Spinal cord (tissue), 10 donors: ENCODE results near the gene TMEM190. TPM values are rescaled to one million over a fixed set of nuclear protein-coding genes. Genes with fewer than 3 reads are reported as not detected.
A peak's percentile ranks its signal among the peaks of the same experiment; 100 is the strongest.

Experiments used
- DNase-seq, 6 donors: peaks; one replicate each; pipeline versions ENCODE4 v3.0.0 to v3.0.0-alpha.2; 2013 to 2015; ENCODE audit warnings: low spot score in 6 of 6, low read depth in 4 of 6
- H3K27ac ChIP-seq: one replicate; pipeline ENCODE4 v1.5.1; 2013; ENCODE audit warnings: low read depth, low read length, control low read depth
- H3K27me3 ChIP-seq: one replicate; pipeline ENCODE4 v1.6.1; 2013; ENCODE audit warnings: low read length; ENCODE audit not compliant: control insufficient read depth, insufficient read depth
- H3K36me3 ChIP-seq: one replicate; pipeline ENCODE4 v1.6.1; 2013; ENCODE audit warnings: low read length; ENCODE audit not compliant: control insufficient read depth, insufficient read depth
- H3K4me1 ChIP-seq: one replicate; pipeline ENCODE4 v1.6.1; 2013; ENCODE audit warnings: low read length; ENCODE audit not compliant: control insufficient read depth, insufficient read depth
- H3K4me3 ChIP-seq: one replicate; pipeline ENCODE4 v1.5.1; 2013; ENCODE audit warnings: low read depth, low read length, control low read depth
- H3K9me3 ChIP-seq: one replicate; pipeline ENCODE4 v1.6.1; 2013; ENCODE audit warnings: low read length; ENCODE audit not compliant: control insufficient read depth, insufficient read depth
- WGBS: methylation state at CpG from one replicate; pipeline ENCODE4 v1.1.5; 2013; ENCODE audit warnings: missing lambda C conversion rate; ENCODE audit not compliant: insufficient coverage; 5-methylcytosine and 5-hydroxymethylcytosine counted together
- polyA plus RNA-seq, 2 donors: library from polyadenylated mRNA; unstranded; fragments of 120-200 nt; gene quantifications; one replicate each; pipeline ENCODE4 v1.2.1, GENCODE V29; 2013; ENCODE audit not compliant: insufficient read length in 2 of 2
- total RNA-seq, 2 donors: library from RNA; depleted of rRNA in 1 of 2; stranded (reverse); fragments of 120-200 nt in 1 of 2; fragments of >200 nt in 1 of 2; gene quantifications; one replicate each; pipeline versions ENCODE4 v1.2.3 to v1.2.4, GENCODE V29; 2013 to 2014
- donor health status: healthy.

The TMEM190 gene
- total and polyA plus RNA-seq, 4 donors: 0.40 to 5.0 (median 1.4) TPM

DNA sequence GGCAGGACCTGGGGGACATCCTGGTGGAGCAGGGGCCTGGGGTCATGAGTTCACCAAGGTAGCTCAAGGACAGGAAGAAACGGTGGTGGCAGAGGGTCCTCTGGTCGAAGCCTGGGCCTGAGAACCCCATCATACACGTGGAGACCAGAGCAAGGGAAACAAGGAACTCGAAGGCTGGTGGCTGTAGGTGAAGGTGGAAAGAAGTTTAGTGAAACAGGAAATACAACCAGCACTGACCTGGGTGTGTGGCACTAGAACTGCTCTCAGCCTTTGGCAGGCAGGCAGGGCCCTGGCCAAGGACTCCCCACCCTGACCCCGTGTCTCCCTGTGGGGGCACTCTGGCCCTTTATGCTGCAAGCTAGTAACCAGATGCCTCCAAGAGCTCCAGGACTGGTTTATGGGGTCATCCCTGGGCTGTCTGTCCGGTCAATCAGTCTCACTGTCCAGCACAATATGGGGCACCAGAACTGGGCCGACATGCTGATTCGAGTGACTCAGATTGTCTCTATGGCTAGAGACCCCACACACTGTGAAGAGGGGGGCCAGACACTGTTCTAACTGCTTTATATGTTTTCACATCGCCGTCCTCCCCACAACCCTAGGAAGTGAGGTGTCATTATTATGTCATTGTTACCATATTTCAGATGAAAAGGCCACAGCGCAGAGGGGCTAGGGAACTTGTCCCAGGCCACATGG lies 25.9 kb upstream of the TMEM190 start:
- no peaks in the 10 kb centered on the region for H3K9me3 ChIP-seq
- H3K36me3 ChIP-seq: peaks cover 40% of the 10 kb centered on the region
- H3K27me3 ChIP-seq: peaks cover 40% of the 10 kb centered on the region
- no peak for DNase-seq
- whole genome bisulfite sequencing: 78% methylated on average over 8 of the region's 11 CpGs
- H3K4me1 ChIP-seq: peaks cover 41% of the 10 kb centered on the region
- H3K4me3 ChIP-seq: no peak overlapping the region
- no peak overlapping the region for H3K27ac ChIP-seq

DNA sequence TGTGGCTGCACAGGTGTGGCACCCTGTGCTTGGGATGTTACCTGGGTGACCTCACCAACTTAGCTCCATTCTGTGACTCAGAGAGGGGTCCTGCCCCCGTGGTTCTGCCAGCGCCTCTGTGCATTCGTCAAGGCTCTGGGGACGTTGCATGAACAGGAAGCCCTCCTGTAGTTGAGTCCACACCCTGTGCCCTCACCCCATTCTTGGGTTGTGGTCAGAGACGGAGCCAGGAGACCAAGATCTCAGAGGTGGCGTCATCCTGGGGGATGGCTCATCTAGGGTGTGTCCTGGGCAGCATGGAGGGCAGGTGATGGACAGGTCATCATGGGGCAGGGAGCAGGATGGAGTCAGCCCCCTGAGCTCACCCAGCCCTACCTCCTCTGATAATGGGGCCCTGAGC lies 24.6 kb upstream of the TMEM190 start:
- no peak overlapping the region for H3K27ac ChIP-seq
- H3K4me3 ChIP-seq: no peak overlapping the region
- H3K36me3 ChIP-seq: peaks cover 27% of the 10 kb centered on the region
- peaks cover 38% of the 10 kb centered on the region for H3K4me1 ChIP-seq
- peaks cover 43% of the 10 kb centered on the region for H3K27me3 ChIP-seq
- 83% methylated on average over 6 of the region's 6 CpGs for WGBS
- no peak for DNase-seq
- H3K9me3 ChIP-seq: no peaks in the 10 kb centered on the region

DNA sequence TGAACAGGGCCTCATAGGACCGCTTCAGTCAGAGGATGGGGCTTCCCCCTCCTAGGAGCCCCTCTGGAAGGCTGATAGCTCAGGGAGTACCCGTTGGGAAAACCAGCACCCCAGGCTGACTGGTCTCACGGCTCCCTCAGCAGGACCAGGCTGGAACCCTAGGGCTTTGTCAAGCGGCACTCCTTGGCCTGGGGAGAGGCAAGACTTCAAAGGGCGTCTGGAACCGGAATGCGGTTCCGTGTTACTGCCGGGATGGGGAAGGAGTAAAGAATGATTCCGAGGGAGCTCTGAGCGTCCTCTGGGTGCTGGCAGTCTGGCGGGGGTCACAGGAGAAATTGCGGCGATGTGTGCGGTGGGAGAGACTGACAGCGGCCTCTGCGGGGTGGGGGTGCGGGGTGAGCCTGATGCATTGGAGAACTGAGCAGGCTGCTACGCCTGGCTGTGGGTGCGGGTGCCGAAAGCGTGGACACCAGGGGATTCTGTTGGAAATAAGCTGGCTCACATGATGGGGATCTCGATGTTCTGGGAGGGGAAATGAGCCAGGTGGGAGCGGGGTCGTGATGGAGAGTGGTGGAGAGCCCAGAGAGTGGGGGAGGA lies 24.0 kb upstream of the TMEM190 start:
- WGBS: 70% methylated on average over 25 of the region's 25 CpGs
- Histone ChIP-seq H3K27me3 (peaks cover 43% of the 10 kb centered on the region), H3K9me3 (no peaks in the 10 kb centered on the region), H3K27ac (no peak overlapping the region), H3K4me1 (peaks cover 37% of the 10 kb centered on the region), H3K36me3 (peaks cover 21% of the 10 kb centered on the region), H3K4me3 (no peak overlapping the region)
- no peak for DNase-seq

DNA sequence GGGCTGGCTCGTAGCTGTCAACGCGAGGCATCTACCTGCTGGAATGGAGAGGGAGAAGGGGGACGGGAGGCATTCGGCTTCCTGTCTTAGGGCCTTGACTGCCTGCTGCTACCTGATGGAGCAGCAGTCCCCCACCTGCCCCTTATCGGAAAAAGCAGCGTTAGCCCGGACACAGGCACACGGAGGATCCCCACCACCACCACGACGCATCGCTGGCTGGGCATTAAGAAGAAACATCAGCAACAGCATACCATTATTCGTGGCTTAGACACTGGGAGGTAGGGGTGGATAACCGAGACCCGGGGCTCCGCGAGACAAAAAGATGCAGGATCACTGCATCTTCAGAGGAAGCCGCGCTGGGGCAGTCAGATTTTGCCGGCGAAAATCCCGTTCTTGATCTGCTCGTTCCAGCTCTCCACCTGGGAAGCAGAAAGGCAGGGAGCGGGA lies 23.2 kb upstream of the TMEM190 start:
- 3% methylated on average over 17 of the region's 24 CpGs for WGBS
- peak overlapping the region; percentile 29 for H3K4me3 ChIP-seq
- no peak overlapping the region for H3K27ac ChIP-seq
- peaks cover 14% of the 10 kb centered on the region for H3K36me3 ChIP-seq
- no peak for DNase-seq
- peaks cover 43% of the 10 kb centered on the region for H3K27me3 ChIP-seq
- H3K9me3 ChIP-seq: no peaks in the 10 kb centered on the region
- H3K4me1 ChIP-seq: peaks cover 33% of the 10 kb centered on the region

DNA sequence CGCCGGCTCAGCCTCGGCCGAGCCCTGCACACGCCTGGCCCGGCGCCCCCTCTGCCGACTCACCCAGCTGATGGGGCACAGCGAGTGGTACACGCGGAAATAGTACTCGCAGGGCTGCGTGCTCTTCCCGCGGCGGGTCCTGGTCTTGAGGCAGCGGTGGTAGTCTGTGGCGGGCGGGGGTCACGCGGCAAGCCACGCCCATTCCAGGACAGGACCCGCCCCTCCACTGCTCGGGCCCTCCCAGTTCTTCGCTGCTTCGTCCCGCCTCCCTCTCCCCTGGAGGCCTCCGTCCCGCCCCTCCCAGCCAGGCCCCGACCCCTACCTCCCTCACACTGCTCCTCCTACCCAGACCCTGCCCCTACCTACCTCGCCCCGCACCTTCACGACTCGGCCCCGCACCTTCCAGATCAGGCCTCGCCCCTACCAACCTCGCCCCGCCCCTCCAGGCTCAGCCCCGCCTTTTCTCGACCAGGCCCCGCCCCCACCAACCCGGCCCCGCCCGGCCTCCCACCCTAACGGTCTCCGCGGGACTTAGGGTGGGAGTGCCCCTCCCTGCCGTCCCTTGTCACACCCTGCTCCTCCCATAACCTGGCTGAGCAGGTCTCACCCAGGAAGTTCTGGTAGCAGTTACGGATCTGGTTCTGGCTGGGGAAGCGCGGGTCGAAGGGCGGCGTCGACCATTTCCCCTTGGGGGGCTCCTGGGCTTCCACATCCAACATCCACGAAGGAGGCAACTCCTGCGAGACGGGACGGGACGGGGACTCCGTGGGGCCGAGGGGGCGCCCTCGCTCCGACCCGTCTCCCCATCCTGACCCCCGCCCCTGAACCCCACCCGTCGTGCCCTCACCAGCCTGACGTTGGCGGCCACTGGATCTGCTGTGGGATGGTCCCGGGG lies 22.6 kb upstream of the TMEM190 start:
- H3K27ac ChIP-seq: no peak overlapping the region
- H3K9me3 ChIP-seq: no peaks in the 10 kb centered on the region
- H3K4me1 ChIP-seq: peaks cover 30% of the 10 kb centered on the region
- H3K4me3 ChIP-seq: peak overlapping the region; percentile 29
- peak in 2 of 6 donors; percentile 60 to 86 for DNase-seq
- peaks cover 43% of the 10 kb centered on the region for H3K27me3 ChIP-seq
- WGBS: 0% methylated on average over 68 of the region's 72 CpGs
- peaks cover 7% of the 10 kb centered on the region for H3K36me3 ChIP-seq

DNA sequence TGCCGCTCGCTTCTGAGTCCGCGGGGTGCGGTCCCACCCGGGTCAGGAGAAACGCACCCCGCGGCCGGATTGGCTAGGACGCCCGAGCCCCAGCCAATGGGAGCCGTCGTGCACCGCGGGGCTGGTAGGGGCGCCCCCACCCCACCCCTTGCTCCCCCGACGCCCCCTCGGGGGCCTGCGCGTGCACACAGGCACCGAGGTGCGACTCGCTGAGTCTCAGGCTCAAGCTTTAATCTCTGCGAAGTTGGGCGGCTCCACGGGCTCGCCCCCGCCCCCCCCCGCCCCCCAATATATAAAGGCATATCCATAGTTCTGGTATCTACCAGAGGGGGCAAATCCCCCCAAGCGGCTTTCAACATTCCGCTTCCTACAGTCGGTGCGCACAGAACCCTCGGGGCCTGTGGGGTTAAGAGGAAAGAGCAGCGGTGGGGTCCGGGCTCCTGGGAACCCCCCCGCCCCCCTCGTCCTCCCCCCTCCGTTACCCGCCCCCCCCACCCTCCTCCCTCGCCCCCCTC lies 21.9 kb upstream of the TMEM190 start, which contains the start of gene COX6B2:
Gene COX6B2, minus strand, starts transcription at position 22 of the 515 bp plus-strand sequence. CDS start 198 bp downstream, outside the sequence.
- Histone ChIP-seq H3K27ac (no peak within 1 kb of the TSS), H3K4me1 (peaks cover 30% of the 10 kb centered on the region), H3K27me3 (peaks cover 43% of the 10 kb centered on the region), H3K9me3 (no peaks in the 10 kb centered on the region), H3K4me3 (peak within 1 kb of the TSS; percentile 29), H3K36me3 (peaks cover 6% of the 10 kb centered on the region)
- DNase-seq: no peak
- WGBS: 1% methylated on average over 21 of the region's 43 CpGs

DNA sequence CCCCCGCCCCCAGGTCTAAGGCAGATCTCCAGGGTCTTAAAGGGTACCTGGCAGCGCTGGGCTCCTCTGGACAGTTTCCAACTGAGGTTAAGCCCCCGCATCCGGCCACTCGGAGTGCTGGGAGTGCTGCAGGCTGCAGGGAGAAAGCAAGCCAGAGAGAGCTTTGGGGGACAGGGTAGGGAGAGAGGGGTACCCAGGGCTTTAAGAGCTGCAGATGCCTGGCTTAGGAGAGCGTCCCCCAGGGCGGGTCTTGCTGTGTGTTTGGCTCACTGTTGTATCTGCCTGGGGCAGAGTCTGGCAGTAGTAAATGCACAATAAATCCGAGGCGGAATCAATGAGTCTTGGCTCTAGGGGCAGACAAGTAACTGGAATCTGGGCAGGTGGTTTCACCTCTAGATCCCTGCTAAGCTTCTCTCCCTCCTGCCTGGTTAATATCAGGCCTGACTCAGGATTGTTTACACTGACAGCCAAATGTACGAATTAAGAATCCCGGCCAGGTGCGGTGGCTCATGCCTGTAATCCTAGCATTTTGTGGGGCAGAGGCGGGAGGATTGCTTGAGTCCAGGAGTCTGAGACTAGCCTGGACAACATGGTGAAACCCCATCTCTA lies 21.3 kb upstream of the TMEM190 start:
- no peaks in the 10 kb centered on the region for H3K9me3 ChIP-seq
- H3K4me3 ChIP-seq: no peak overlapping the region
- H3K27ac ChIP-seq: no peak overlapping the region
- H3K36me3 ChIP-seq: peaks cover 2% of the 10 kb centered on the region
- no peak for DNase-seq
- 32% methylated on average over 10 of the region's 13 CpGs for WGBS
- peaks cover 30% of the 10 kb centered on the region for H3K4me1 ChIP-seq
- H3K27me3 ChIP-seq: peaks cover 43% of the 10 kb centered on the region

DNA sequence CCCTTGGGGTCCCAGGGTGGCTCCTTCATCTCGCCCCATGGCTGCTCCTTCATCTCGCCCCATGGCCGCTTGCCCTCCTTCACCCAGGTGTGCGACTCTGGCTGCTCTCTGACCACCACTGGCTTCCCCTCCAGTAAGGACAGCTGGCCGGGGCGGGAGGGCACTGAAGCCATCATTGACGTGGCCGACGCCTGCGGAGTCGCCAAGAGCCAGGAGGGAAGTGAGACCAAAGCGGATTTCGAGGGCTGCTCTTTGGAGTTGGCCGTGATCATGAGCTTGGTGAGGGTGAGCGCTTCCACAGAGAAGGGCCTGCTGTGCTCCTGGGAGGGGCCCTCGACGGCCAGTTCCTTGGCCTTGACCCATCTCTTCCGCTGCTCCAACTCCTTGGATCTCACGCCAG lies 18.1 kb upstream of the TMEM190 start:
- peaks cover 22% of the 10 kb centered on the region for H3K4me1 ChIP-seq
- no peak for DNase-seq
- WGBS: 86% methylated on average over 18 of the region's 19 CpGs
- no peak overlapping the region for H3K4me3 ChIP-seq
- peaks cover 18% of the 10 kb centered on the region for H3K27me3 ChIP-seq
- no peaks in the 10 kb centered on the region for H3K36me3 ChIP-seq
- no peaks in the 10 kb centered on the region for H3K9me3 ChIP-seq
- no peak overlapping the region for H3K27ac ChIP-seq
